H1 (cell line): Measurements from ENCODE around the gene SPOP. TPM values are rescaled to one million over a fixed set of nuclear protein-coding genes. Genes with fewer than 3 reads are reported as not detected.
A peak's percentile ranks its signal among the peaks of the same experiment; 100 is the strongest.

Source experiments
- CTCF ChIA-PET: fragments of 300-600 bp; sonication (Branson Sonifier 250); formaldehyde crosslinking; loops from one replicate; lab custom pipeline; 2021; ENCODE audit not compliant: partially characterized antibody; lab: Charles Lee
- POLR2A ChIA-PET: fragments of 300-600 bp; sonication (Branson Sonifier 250); formaldehyde crosslinking; loops from one replicate; lab custom pipeline; 2021; ENCODE audit warnings: inconsistent platforms; ENCODE audit not compliant: partially characterized antibody; lab: Charles Lee
- DNase-seq, 2 experiments: peaks; one replicate each; pipeline versions ENCODE4 v3.0.0 to v3.0.0-alpha.2; 2010 to 2022; ENCODE audit warnings: low spot score in 2 of 2, low read depth in 1 of 2, mixed read lengths in 1 of 2
- FAIRE-seq: peaks from 2 replicates; lab custom pipeline; 2011; peaks lifted over from hg19 to GRCh38; lab: Jason Lieb, UNC
- H2AFZ ChIP-seq: 2 replicates; pipeline ENCODE4 v1.8.1; 2012; ENCODE audit warnings: low read length, inconsistent platforms
- H2AK5ac ChIP-seq: 2 replicates; pipeline ENCODE4 v1.6.1; 2013; ENCODE audit warnings: low read depth, low read length
- H2BK120ac ChIP-seq: replicated peaks from 2 replicates; pipeline ENCODE3; 2013; ENCODE audit warnings: low read depth, low read length, inconsistent platforms
- H2BK12ac ChIP-seq: 2 replicates; pipeline ENCODE4 v1.6.1; 2013; ENCODE audit warnings: low read depth, low read length
- H2BK15ac ChIP-seq: 2 replicates; pipeline ENCODE4 v1.6.1; 2013; ENCODE audit warnings: low read length
- H2BK20ac ChIP-seq: 2 replicates; pipeline ENCODE4 v1.6.1; 2013; ENCODE audit warnings: low read length
- H2BK5ac ChIP-seq: 2 replicates; pipeline ENCODE4 v1.6.1; 2013; ENCODE audit warnings: low read depth, low read length
- H3K14ac ChIP-seq: 2 replicates; pipeline ENCODE4 v1.6.1; 2013; ENCODE audit warnings: inconsistent platforms; ENCODE audit not compliant: insufficient read length
- H3K18ac ChIP-seq: 2 replicates; pipeline ENCODE4 v1.6.1; 2013; ENCODE audit warnings: low read length; ENCODE audit errors: extremely low read depth
- H3K23ac ChIP-seq: 2 replicates; pipeline ENCODE4 v1.6.1; 2013; ENCODE audit warnings: inconsistent platforms; ENCODE audit not compliant: insufficient read length
- H3K23me2 ChIP-seq: 2 replicates; pipeline ENCODE4 v1.6.1; 2013; ENCODE audit warnings: low read depth, low read length
- H3K27ac ChIP-seq: 2 replicates; pipeline ENCODE4 v1.6.1; 2011; ENCODE audit warnings: low read depth, low read length, inconsistent platforms
- H3K27me3 ChIP-seq, 4 experiments: replicated peaks in 1 of 4; 1 replicate in 1 of 4; 2 replicates in 3 of 4; pipeline versions ENCODE4 v1.6.1 to v1.8.1; 2011 to 2013; ENCODE audit warnings: low read length in 3 of 4, mild to moderate bottlenecking in 3 of 4, inconsistent platforms in 2 of 4, mixed read lengths in 2 of 4, moderate library complexity in 1 of 4; ENCODE audit not compliant: control insufficient read depth in 3 of 4, insufficient read depth in 3 of 4; ENCODE audit errors: extremely low read depth in 1 of 4
- H3K36me3 ChIP-seq, 4 experiments: 2 replicates each; pipeline versions ENCODE4 v1.6.1 to v1.8.1; 2011 to 2013; ENCODE audit warnings: mild to moderate bottlenecking in 4 of 4, low read length in 3 of 4, moderate library complexity in 2 of 4, control low read depth in 1 of 4, inconsistent platforms in 1 of 4; ENCODE audit not compliant: insufficient read depth in 4 of 4, control insufficient read depth in 2 of 4
- H3K4ac ChIP-seq: replicated peaks from 2 replicates; pipeline ENCODE3; 2013; ENCODE audit warnings: low read length, low read depth, mixed read lengths, inconsistent platforms; ENCODE audit not compliant: insufficient read length
- H3K4me1 ChIP-seq, 4 experiments: replicated peaks in 1 of 4; 1 replicate in 1 of 4; 2 replicates in 3 of 4; pipeline versions ENCODE4 v1.6.1 to v1.8.1; 2011 to 2013; ENCODE audit warnings: low read length in 3 of 4, inconsistent platforms in 2 of 4, mixed read lengths in 1 of 4; ENCODE audit not compliant: insufficient read depth in 4 of 4, control insufficient read depth in 3 of 4
- H3K4me2 ChIP-seq, 2 experiments: 2 replicates each; pipeline versions ENCODE4 v1.6.1 to v1.8.1; 2011 to 2013; ENCODE audit warnings: low read depth in 2 of 2, low read length in 2 of 2, control low read depth in 1 of 2, inconsistent platforms in 1 of 2, mild to moderate bottlenecking in 1 of 2; ENCODE audit not compliant: insufficient read depth in 1 of 2
- H3K4me3 ChIP-seq, 4 experiments: fragments of 200-600, 300-600 bp in 1 of 4; sonication (generic), shearing (Covaris generic), sonication (Bioruptor Twin) in 1 of 4; 2 replicates each; pipeline versions ENCODE4 v1.5.1 to v1.8.1; 2011 to 2016; ENCODE audit warnings: low read length in 4 of 4, low read depth in 3 of 4, control low read depth in 2 of 4, inconsistent platforms in 2 of 4, mild to moderate bottlenecking in 2 of 4, mixed read lengths in 1 of 4, moderate library complexity in 1 of 4; ENCODE audit not compliant: insufficient read depth in 2 of 4; ENCODE audit errors: extremely low read depth in 1 of 4
- H3K56ac ChIP-seq: replicated peaks from 2 replicates; pipeline ENCODE3; 2013; ENCODE audit warnings: low read depth, mild to moderate bottlenecking, mixed read lengths, low read length, inconsistent platforms; ENCODE audit not compliant: insufficient read length
- H3K79me1 ChIP-seq: 2 replicates; pipeline ENCODE4 v1.6.1; 2013; ENCODE audit warnings: low read depth, low read length, control low read depth
- H3K79me2 ChIP-seq, 2 experiments: 2 replicates each; pipeline versions ENCODE4 v1.6.1 to v1.8.1; 2012 to 2013; ENCODE audit warnings: low read length in 2 of 2, mild to moderate bottlenecking in 2 of 2, inconsistent platforms in 1 of 2; ENCODE audit not compliant: insufficient read depth in 2 of 2, control insufficient read depth in 1 of 2
- H3K9ac ChIP-seq, 4 experiments: replicated peaks in 1 of 4; 1 replicate in 1 of 4; 2 replicates in 3 of 4; pipeline versions ENCODE4 v1.6.1 to v1.8.1; 2011 to 2013; ENCODE audit warnings: low read depth in 3 of 4, low read length in 3 of 4, control low read depth in 2 of 4, mild to moderate bottlenecking in 2 of 4, moderate library complexity in 2 of 4, inconsistent platforms in 1 of 4; ENCODE audit errors: extremely low read depth in 1 of 4
- H3K9me3 ChIP-seq, 2 experiments: 2 replicates each; pipeline versions ENCODE4 v1.6.1 to v1.8.1; 2012 to 2013; ENCODE audit warnings: mild to moderate bottlenecking in 2 of 2, moderate library complexity in 2 of 2, control low read depth in 1 of 2, inconsistent platforms in 1 of 2, low read depth in 1 of 2, low read length in 1 of 2, mixed read lengths in 1 of 2; ENCODE audit not compliant: insufficient read depth in 2 of 2
- H4K20me1 ChIP-seq, 2 experiments: replicated peaks in 1 of 2; 2 replicates each; pipeline versions ENCODE3 to v1.8.1; 2011 to 2013; ENCODE audit warnings: inconsistent platforms in 2 of 2, low read length in 2 of 2, mild to moderate bottlenecking in 1 of 2; ENCODE audit not compliant: insufficient read depth in 2 of 2, control insufficient read depth in 1 of 2
- H4K5ac ChIP-seq: 2 replicates; pipeline ENCODE4 v1.6.1; 2013; ENCODE audit warnings: low read length, low read depth, mixed read lengths, inconsistent platforms; ENCODE audit not compliant: insufficient read length
- H4K8ac ChIP-seq: 2 replicates; pipeline ENCODE4 v1.8.0; 2013; ENCODE audit warnings: mild to moderate bottlenecking, moderate library complexity, low read length, inconsistent platforms; ENCODE audit not compliant: insufficient read depth; ENCODE audit errors: extremely low read depth
- H4K91ac ChIP-seq: replicated peaks from 2 replicates; pipeline ENCODE3; 2013; ENCODE audit warnings: low read length, mixed read lengths, inconsistent platforms; ENCODE audit not compliant: insufficient read length
- CBX8 ChIP-seq: fragments of 300-800, 300-1000 bp; sonication (generic); IDR thresholded peaks from 2 replicates; pipeline ENCODE4 v1.7.1; 2016; ENCODE audit warnings: low read depth, low read length, borderline replicate concordance
- CREB1 ChIP-seq: IDR thresholded peaks from 2 replicates; pipeline ENCODE4 v1.6.1; 2012; ENCODE audit warnings: inconsistent platforms
- GTF2F1 ChIP-seq: IDR thresholded peaks from 2 replicates; pipeline ENCODE4 v1.6.1; 2012; ENCODE audit warnings: low read depth, low read length, improper control_type of control experiment, borderline replicate concordance
- JUN ChIP-seq: IDR thresholded peaks from 2 replicates; pipeline ENCODE4 v1.6.1; 2011; ENCODE audit warnings: low read depth, mild to moderate bottlenecking, improper control_type of control experiment, low read length
- KDM1A ChIP-seq: fragments of 200-600, 300-600 bp; sonication (generic); IDR thresholded peaks from 2 replicates; pipeline ENCODE4 v1.7.1; 2016; ENCODE audit warnings: mild to moderate bottlenecking, low read length, borderline replicate concordance
- PHF8 ChIP-seq: fragments of 200-600 bp; sonication (generic); conservative IDR thresholded peaks from 2 replicates; pipeline ENCODE4 v1.7.1; 2012; ENCODE audit warnings: low read depth, mild to moderate bottlenecking, inconsistent platforms, low read length, moderate library complexity
- POLR2A ChIP-seq, 2 experiments: IDR thresholded peaks; 1 replicate in 1 of 2; 2 replicates in 1 of 2; pipeline ENCODE4 v1.6.1; 2011; ENCODE audit warnings: low read depth in 2 of 2, low read length in 2 of 2, mild to moderate bottlenecking in 2 of 2; ENCODE audit errors: control extremely low read depth in 1 of 2
- POLR2AphosphoS5 ChIP-seq: IDR thresholded peaks from 2 replicates; pipeline ENCODE4 v1.6.1; 2011; ENCODE audit warnings: low read depth, low read length
- RFX5 ChIP-seq: IDR thresholded peaks from 2 replicates; pipeline ENCODE4 v1.6.1; 2011; ENCODE audit warnings: low read depth, low read length, improper control_type of control experiment, borderline replicate concordance
- SP4 ChIP-seq: IDR thresholded peaks from 2 replicates; pipeline ENCODE4 v1.6.1; 2012; ENCODE audit warnings: low read length, inconsistent platforms
- YY1 ChIP-seq: IDR thresholded peaks from 2 replicates; pipeline ENCODE4 v1.6.1; 2011; ENCODE audit warnings: low read depth, mild to moderate bottlenecking, low read length
- whole genome bisulfite sequencing, 2 experiments: shearing (Covaris generic) in 1 of 2; methylation state at CpG; one replicate each; pipeline versions ENCODE4 v1.1.6 to v1.1.7; 2013 to 2015; ENCODE audit warnings: low lambda C conversion rate in 2 of 2, mixed read lengths in 2 of 2, inconsistent platforms in 1 of 2, low coverage in 1 of 2, missing lambda C conversion rate in 1 of 2; ENCODE audit not compliant: insufficient replicate concordance in 2 of 2, insufficient coverage in 1 of 2, insufficient read length in 1 of 2; ENCODE audit errors: extremely low coverage in 1 of 2, missing lambda C conversion rate in 1 of 2; 5-methylcytosine and 5-hydroxymethylcytosine counted together
- polyA plus RNA-seq, 7 experiments: library from polyadenylated mRNA; depleted of rRNA in 3 of 7; stranded (reverse) in 5 of 7; unstranded in 2 of 7; fragments of >200 nt in 5 of 7; fragments of 200-250 nt in 2 of 7; gene quantifications; 1 replicate in 5 of 7; 2 replicates in 1 of 7; 4 replicates in 1 of 7; pipeline versions ENCODE4 v1.2.1 to v1.2.3, GENCODE V29; 2011 to 2013; ENCODE audit warnings: missing spikeins in 2 of 7, mixed read lengths in 2 of 7
- total RNA-seq: library from RNA; stranded (reverse); fragmentation: NEBNext Ultra II Directional; extraction: Animal tissue kit (Norgen Biotek cat#: 25700); gene quantifications from 2 replicates; pipeline ENCODE4 v1.2.1, GENCODE V29; 2021

Gene SPOP
- total and polyA plus RNA-seq, 2 of the 8 experiments (the other 6 are each of a cell fraction or from before 2014, with no cell fraction given), result 13.3 to 25.6 TPM

DNA sequence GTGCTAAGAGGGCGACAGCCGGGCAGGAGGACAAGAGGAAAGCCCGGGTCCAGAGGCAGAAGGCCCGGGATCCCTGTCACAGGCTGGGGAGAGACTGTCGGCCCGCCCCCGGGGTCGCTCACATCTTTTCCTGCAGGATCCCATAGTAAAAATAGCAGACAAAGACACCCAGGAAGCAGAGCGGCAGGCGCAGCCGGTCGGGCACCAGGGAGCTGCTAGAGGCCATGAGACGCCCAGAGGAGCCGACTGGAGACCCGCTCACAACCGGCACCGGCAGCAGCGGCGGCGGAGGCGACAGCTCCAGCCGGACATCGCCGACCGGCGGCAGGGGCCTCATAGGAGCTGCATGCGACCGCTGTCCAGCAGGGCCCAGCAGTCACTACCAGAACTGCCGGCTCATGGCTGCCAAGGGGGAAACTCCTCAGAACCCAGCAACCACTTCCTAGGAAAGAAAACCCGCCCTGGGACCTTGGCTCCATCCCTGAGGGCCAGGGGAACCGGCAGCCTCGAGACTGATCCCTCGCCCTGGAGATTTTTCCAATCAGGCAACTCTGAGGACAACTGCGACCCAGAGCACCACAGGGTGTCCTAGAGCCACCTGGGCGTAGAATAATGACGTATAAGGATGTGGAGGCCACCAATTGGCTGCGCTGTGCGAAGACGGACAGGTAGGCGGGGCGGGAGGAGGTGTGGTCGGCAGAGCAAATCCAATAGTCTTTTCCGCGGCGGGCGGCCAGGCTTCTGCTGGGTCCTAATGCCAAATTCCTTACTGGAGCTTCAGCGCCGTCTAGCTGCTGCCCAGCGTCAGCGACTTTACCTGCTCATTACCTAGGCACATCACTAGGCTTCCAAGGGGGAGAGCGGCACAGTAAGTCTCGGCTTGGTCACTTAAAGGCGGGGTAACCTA lies 30.0 kb upstream of the SPOP start, which contains the start of gene SLC35B1:
Gene SLC35B1 (minus strand): TSS at position 357 of the 907 bp plus-strand sequence. CDS start 131 bp downstream, at position 226.
- Histone ChIP-seq H3K56ac (peak within 1 kb of the TSS; percentile 89), H3K4me2 (peak within 1 kb of the TSS; percentile 57 to 92), H4K20me1 (no peaks in the 10 kb centered on the region), H2BK20ac (no peak within 1 kb of the TSS), H3K36me3 (peaks cover 10 to 30% (median 28%) of the 10 kb centered on the region in 4 experiments), H4K5ac (peak within 1 kb of the TSS; percentile 93), H3K23ac (no peak within 1 kb of the TSS), H2BK15ac (no peak within 1 kb of the TSS), H3K27ac (peak within 1 kb of the TSS; percentile 100), H4K91ac (peak within 1 kb of the TSS; percentile 89), H2BK120ac (no peak within 1 kb of the TSS), H2BK5ac (peak within 1 kb of the TSS; percentile 98), H3K14ac (no peak within 1 kb of the TSS), H3K4ac (no peak within 1 kb of the TSS), H4K8ac (peak within 1 kb of the TSS; percentile 100), H3K79me1 (no peaks in the 10 kb centered on the region; the same call in 1 of the 2 replicates), H3K9me3 (no peaks in the 10 kb centered on the region), H3K79me2 (peaks cover 2 to 20% of the 10 kb centered on the region in 2 experiments; a peak in 3 of 4 replicates), H3K4me1 (peaks cover 2 to 3% (median 3%) of the 10 kb centered on the region in 4 experiments; a peak in 6 of 7 replicates), H3K23me2 (peaks cover 6% of the 10 kb centered on the region; the same call in 1 of the 2 replicates), H2AK5ac (no peak within 1 kb of the TSS), H2AFZ (peak within 1 kb of the TSS; percentile 82; the same call in 1 of the 2 replicates), H3K4me3 (peak within 1 kb of the TSS; percentile 76 to 97 (median 90)), H3K9ac (peak within 1 kb of the TSS; percentile 93 to 98 (median 96)), H3K27me3 (no peaks in the 10 kb centered on the region), H3K18ac (peak within 1 kb of the TSS; percentile 84; the same call in 1 of the 2 replicates), H2BK12ac (peak within 1 kb of the TSS; percentile 84; the same call in 1 of the 2 replicates)
- ChIA-PET POLR2A (interaction anchor here (0.8 to 3.4 kb wide), 21 partner anchors 11 to 152 kb away, joined by 3 to 29 read pairs (median 4); partner anchors contain the start of genes FAM117A and KAT7), CTCF (interaction anchor here (0.7 to 18.5 kb wide), 38 partner anchors 11 to 290 kb away, joined by 3 to 310 read pairs (median 4); partner anchors contain the start of gene NXPH3)
- DNase-seq (peak; percentile 94 to 97), FAIRE-seq (peak; percentile 88)
- 2% methylated on average over 53 of the region's 53 CpGs; no CpG with 5 or more reads in 1 of the 2 experiments for WGBS, 2 experiments
- TF ChIP-seq CBX8, result no peak
- TF ChIP-seq KDM1A, result peak; percentile 73; the same call in 1 of the 2 replicates
- no peak; the same call in 1 of the 2 replicates for TF ChIP-seq YY1
- peak; percentile 94 for TF ChIP-seq PHF8
- TF ChIP-seq POLR2AphosphoS5, result peak; percentile 70; the same call in 1 of the 2 replicates
- no peak for TF ChIP-seq JUN
- peak; percentile 99 for TF ChIP-seq SP4
- no peak for TF ChIP-seq RFX5
- TF ChIP-seq GTF2F1, result peak; percentile 46; the same call in 1 of the 2 replicates
- peak; percentile 97 for TF ChIP-seq CREB1
- TF ChIP-seq POLR2A (IDR thresholded peaks at IDR 0.05; ENCODE audit: control extremely low read depth in 1 of 2, low read depth in 2 of 2, low read length in 2 of 2), result peak; percentile 79 to 88
